Measurements from ENCODE around the gene ZIC4. TPM values are rescaled to one million over a fixed set of nuclear protein-coding genes. Genes with fewer than 3 reads are reported as not detected.

Gene ZIC4
- total and polyA plus RNA-seq, 9 of the 15 experiments (the other 6 are each of a cell fraction or from before 2014, with no cell fraction given): not detected

DNA sequence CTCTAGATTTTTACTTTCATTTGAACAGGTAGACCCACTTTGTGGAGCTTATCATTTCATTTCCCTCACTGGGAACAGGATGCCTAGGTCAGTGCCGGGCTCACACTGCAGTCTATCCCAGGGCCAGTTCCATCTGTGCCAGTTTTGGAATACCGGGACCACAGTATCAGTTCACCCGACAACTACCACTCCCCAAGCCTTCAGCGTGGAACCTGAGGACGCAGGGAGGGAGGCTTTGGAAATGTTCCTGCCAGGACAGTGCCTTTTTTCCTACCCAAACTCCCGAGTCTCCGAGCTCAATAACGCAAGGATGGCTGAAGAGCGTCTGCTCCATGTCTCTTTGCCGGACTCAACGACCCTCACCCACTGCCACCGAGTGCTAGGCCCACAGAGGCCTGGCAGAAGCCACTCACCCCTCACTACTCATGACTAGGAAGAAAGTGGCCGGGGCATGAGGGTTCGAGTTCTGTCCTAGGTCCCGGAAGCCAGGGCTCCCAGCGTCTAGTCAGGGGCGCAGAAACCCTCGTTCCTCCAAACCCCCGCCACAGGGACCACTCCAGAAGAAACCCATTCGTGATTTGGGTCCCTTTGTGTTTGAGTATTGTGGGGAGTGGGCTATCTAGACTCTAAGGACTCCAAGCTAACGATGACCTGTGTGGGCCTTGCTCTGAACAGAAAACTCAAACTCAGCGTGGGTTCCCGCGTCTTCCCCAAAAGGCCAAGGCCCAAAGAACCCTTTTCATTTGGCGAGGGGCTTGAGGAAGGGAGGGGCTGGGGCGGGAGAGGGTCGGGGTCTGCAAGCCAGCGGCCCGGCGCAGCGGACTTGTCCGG, 14.2 kb upstream of the ZIC4 start (continued):
- TF ChIP-seq, protein P1, sequence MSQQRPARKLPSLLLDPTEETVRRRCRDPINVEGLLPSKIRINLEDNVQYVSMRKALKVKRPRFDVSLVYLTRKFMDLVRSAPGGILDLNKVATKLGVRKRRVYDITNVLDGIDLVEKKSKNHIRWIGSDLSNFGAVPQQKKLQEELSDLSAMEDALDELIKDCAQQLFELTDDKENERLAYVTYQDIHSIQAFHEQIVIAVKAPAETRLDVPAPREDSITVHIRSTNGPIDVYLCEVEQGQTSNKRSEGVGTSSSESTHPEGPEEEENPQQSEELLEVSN (IDR thresholded peaks at IDR 0.05; ENCODE audit: borderline replicate concordance in 1 of 2, extremely low read depth in 1 of 2, insufficient read depth in 1 of 2, insufficient read length in 1 of 2, low read depth in 1 of 2, low read length in 1 of 2, poor library complexity in 1 of 2, severe bottlenecking in 1 of 2): no peak
- TF ChIP-seq NFATC3 (IDR thresholded peaks at IDR 0.05): no peak
- TF ChIP-seq NFRKB (IDR thresholded peaks at IDR 0.05; ENCODE audit: low read depth): no peak
- TF ChIP-seq, protein P2, sequence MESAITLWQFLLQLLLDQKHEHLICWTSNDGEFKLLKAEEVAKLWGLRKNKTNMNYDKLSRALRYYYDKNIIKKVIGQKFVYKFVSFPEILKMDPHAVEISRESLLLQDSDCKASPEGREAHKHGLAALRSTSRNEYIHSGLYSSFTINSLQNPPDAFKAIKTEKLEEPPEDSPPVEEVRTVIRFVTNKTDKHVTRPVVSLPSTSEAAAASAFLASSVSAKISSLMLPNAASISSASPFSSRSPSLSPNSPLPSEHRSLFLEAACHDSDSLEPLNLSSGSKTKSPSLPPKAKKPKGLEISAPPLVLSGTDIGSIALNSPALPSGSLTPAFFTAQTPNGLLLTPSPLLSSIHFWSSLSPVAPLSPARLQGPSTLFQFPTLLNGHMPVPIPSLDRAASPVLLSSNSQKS (CRISPR knock-in tag; IDR thresholded peaks at IDR 0.05): no peak
- TF ChIP-seq JUNB (CRISPR knock-in tag; conservative IDR thresholded peaks at IDR 0.05): no peak

DNA sequence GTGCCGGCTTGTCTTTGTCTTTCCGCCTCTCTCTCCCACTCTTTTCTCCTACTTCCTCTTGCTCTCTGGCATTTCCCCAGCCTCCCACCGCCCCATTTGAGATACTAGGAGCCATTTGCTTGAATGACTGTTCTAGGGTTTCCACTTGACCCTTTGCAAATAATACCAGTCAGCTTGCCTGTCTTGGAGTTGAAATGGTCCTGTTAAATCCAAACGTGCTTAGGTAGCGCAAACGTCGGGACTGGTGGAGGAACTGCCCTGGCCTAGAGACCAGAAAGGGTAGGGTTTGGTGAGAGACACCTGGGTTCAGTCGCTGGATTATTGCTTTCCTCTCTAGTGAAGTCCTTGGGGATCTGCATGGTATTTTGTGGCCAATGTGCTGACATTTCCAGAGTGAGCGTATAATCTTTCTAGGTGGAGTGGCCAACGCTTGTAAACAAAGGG, 13.5 kb upstream of the ZIC4 start:
- Histone ChIP-seq H3K9me3 (replicated peaks; ENCODE audit: control insufficient read depth, insufficient read depth, low read depth, low read length) (no peaks in the 10 kb centered on the region), H3K27ac (ENCODE audit: extremely low read depth, low read depth, low read length) (no peak overlapping the region), H3K9ac (ENCODE audit: insufficient read depth in 1 of 2, low read depth in 2 of 2, low read length in 2 of 2) (no peak overlapping the region), H3K4me1 (replicated peaks in 1 of 2; ENCODE audit: control insufficient read depth in 2 of 2, insufficient read depth in 2 of 2, low read length in 2 of 2) (peaks cover 0 to 8% of the 10 kb centered on the region in 2 experiments; a peak in 1 of 5 replicates), H3K4me2 (ENCODE audit: insufficient read depth, low read length) (no peak overlapping the region), H3K9me1 (ENCODE audit: control insufficient read depth, insufficient read depth, low read length) (no peaks in the 10 kb centered on the region), H3K27me3 (ENCODE audit: control insufficient read depth in 2 of 2, insufficient read depth in 2 of 2, low read length in 2 of 2) (peaks cover 14 to 45% of the 10 kb centered on the region in 2 experiments), H2AFZ (ENCODE audit: low read depth, low read length) (no peak overlapping the region), H3K79me2 (ENCODE audit: control insufficient read depth, insufficient read depth, low read length) (no peaks in the 10 kb centered on the region), H3K4me3 (no peak overlapping the region), H3K36me3 (ENCODE audit: control insufficient read depth, insufficient read depth, low read length) (no peaks in the 10 kb centered on the region), H4K20me1 (replicated peaks; ENCODE audit: control insufficient read depth, insufficient read depth, low read length) (no peaks in the 10 kb centered on the region)
- DNase-seq (ENCODE audit: extremely low read depth in 1 of 4, low spot score in 3 of 4) (no peak), FAIRE-seq (no peak), ATAC-seq (no peak)
- 5% methylated on average over 10 of the region's 10 CpGs for WGBS (ENCODE audit: insufficient coverage, low coverage, missing lambda C conversion rate)
- CTCF ChIA-PET (ENCODE audit: low intra/inter-chr PET ratio): no interaction called here
- in situ Hi-C loops (cut with MboI): no loop called here
- BruUV-seq (replicated peaks): no TSS peak
- intact Hi-C loops (cut with micrococcal nuclease): no loop called here
- POLR2A ChIA-PET: interaction anchor here (0.8 kb wide), 1 partner anchor 139 kb away, joined by 3 read pairs; no protein-coding TSS in a partner anchor
- TF ChIP-seq POLR3A (IDR thresholded peaks at IDR 0.05; ENCODE audit: borderline replicate concordance, extremely low read depth, insufficient read depth, insufficient read length): no peak
- TF ChIP-seq CSDE1 (IDR thresholded peaks at IDR 0.05): no peak
- TF ChIP-seq ZFP30 (CRISPR knock-in tag; IDR thresholded peaks at IDR 0.05; ENCODE audit: borderline replicate concordance): no peak
- TF ChIP-seq, protein P3, sequence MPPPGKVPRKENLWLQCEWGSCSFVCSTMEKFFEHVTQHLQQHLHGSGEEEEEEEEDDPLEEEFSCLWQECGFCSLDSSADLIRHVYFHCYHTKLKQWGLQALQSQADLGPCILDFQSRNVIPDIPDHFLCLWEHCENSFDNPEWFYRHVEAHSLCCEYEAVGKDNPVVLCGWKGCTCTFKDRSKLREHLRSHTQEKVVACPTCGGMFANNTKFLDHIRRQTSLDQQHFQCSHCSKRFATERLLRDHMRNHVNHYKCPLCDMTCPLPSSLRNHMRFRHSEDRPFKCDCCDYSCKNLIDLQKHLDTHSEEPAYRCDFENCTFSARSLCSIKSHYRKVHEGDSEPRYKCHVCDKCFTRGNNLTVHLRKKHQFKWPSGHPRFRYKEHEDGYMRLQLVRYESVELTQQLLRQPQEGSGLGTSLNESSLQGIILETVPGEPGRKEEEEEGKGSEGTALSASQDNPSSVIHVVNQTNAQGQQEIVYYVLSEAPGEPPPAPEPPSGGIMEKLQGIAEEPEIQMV (tag; conservative IDR thresholded peaks at IDR 0.05; ENCODE audit: low read depth): no peak
- TF ChIP-seq, protein P4, sequence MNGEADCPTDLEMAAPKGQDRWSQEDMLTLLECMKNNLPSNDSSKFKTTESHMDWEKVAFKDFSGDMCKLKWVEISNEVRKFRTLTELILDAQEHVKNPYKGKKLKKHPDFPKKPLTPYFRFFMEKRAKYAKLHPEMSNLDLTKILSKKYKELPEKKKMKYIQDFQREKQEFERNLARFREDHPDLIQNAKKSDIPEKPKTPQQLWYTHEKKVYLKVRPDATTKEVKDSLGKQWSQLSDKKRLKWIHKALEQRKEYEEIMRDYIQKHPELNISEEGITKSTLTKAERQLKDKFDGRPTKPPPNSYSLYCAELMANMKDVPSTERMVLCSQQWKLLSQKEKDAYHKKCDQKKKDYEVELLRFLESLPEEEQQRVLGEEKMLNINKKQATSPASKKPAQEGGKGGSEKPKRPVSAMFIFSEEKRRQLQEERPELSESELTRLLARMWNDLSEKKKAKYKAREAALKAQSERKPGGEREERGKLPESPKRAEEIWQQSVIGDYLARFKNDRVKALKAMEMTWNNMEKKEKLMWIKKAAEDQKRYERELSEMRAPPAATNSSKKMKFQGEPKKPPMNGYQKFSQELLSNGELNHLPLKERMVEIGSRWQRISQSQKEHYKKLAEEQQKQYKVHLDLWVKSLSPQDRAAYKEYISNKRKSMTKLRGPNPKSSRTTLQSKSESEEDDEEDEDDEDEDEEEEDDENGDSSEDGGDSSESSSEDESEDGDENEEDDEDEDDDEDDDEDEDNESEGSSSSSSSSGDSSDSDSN (IDR thresholded peaks at IDR 0.05; ENCODE audit: borderline replicate concordance in 1 of 2, low read depth in 2 of 2, low read length in 2 of 2): no peak
- TF ChIP-seq HNRNPUL1 (IDR thresholded peaks at IDR 0.05; ENCODE audit: low read length): no peak
- no peak for TF ChIP-seq YBX1 (IDR thresholded peaks at IDR 0.05)

Data from K562 (cell line).